GM12864 (cell line): ENCODE measurements around the gene CD79A.

ENCODE experiments used
- DNase-seq: peaks from one replicate; pipeline ENCODE4 v3.0.0-alpha.2; 2011; ENCODE audit warnings: low read depth
- H3K4me3 ChIP-seq: 2 replicates; pipeline ENCODE4 v1.5.1; 2011; ENCODE audit warnings: mild to moderate bottlenecking, low read depth, low read length, control low read depth
- CTCF ChIP-seq: IDR thresholded peaks from 2 replicates; pipeline ENCODE4 v1.5.1; 2011; ENCODE audit warnings: low read depth, mild to moderate bottlenecking, moderate library complexity, low read length, control low read depth, inconsistent platforms; ENCODE audit errors: missing control alignments

CD79A gene

GRCh38 chr19:41925208-41926003, 48.3 kb downstream of the CD79A start:
- H3K4me3 ChIP-seq, result no peak overlapping the region
- no peak for TF ChIP-seq CTCF
- DNase-seq, result no peak

DNA sequence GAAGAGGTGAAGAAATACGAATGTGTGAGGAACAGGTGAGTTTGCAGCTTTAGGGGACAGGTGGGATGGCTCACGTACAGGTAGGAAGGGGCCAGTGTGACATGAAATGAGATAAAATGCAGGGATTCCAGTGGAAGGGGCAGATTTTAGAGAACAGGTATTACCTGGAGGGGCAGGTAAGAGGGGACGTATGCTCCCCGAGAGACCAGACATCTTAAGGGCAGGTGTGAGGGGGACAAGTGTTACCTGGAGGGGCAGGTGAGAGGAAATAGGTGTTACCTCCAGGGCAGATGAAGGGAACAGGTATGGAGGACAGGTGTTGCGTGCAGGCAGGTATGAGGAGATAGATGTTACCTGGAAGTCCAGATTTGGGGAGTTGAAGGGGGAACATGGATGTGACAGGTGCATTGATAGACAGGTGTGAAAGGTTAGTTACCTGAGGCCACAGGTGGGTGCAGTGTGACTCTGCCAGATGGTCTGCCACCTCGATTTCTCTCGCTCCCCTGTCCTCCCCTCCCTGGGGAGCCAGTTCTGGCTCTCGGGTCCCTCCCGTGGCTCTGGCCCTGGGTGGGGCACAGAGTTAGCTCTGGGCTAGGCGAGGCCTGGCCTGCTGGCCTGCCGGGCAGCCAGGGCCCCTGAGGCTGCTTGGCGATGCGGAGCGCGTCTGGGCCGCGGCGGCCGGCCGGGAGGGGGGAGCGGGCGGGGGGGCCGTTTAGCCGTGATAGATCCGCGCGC, 49.1 kb downstream of the CD79A start:
- no peak for DNase-seq
- no peak for TF ChIP-seq CTCF
- no peak overlapping the region for H3K4me3 ChIP-seq

- no peak for DNase-seq
- no peak for TF ChIP-seq CTCF
- no peak overlapping the region for H3K4me3 ChIP-seq
These were observed 49.9 kb downstream of the CD79A start for GRCh38 chr19:41926763-41927496.

- peak overlapping the region; percentile 54 for H3K4me3 ChIP-seq
- no peak for TF ChIP-seq CTCF
- DNase-seq, result no peak
These were observed 50.6 kb downstream of the CD79A start for GRCh38 chr19:41927497-41928192.

DNA sequence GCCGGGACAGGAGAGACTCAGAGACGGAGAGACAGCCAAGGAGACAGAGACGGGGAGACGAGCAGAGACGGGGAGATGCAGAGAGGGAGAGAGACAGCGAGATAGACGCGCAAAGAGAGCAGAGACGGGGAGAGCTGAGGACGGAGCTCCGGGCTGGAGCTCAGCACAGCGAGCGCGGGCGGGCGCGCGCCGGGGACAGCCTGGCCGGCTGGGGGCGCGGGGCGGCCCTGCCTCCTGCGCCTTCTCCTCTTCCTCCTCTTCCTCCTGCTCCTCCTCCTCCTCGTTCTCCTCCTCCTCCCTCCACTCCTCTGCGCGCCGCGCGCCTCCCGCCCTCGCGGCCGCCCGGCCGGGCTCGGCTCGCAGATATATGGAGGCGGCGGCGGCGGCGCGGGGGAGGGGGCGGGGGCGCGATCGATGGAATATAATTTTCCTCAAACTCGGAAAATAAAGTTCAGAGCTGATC, 51.2 kb downstream of the CD79A start, which contains the start of gene ERFL:
TSS of gene ERFL (minus strand) at position 229 of the 463 bp plus-strand sequence. CDS start 15,530 bp downstream, outside the sequence.
- no peak for TF ChIP-seq CTCF
- H3K4me3 ChIP-seq, result peak within 1 kb of the TSS; percentile 54
- no peak for DNase-seq

GRCh38 chr19:41928754-41929535, 51.9 kb downstream of the CD79A start:
- no peak for TF ChIP-seq CTCF
- H3K4me3 ChIP-seq, result peak overlapping the region; percentile 54
- no peak for DNase-seq
